ENCODE results near the gene AMBN.
A peak's percentile ranks its signal among the peaks of the same experiment; 100 is the strongest.
"Not testable (repeated sequence)": the region's sequence is repeated elsewhere in the genome, so short reads cannot be mapped to it uniquely, and the experiment has no call there.

AMBN gene

GRCh38 chr4:70640192-70640591 is 48.1 kb downstream of the AMBN start:
- H3K9me3 ChIP-seq (ENCODE audit: control extremely low read depth in 1 of 5, control insufficient read depth in 4 of 5, insufficient read depth in 2 of 5, low read depth in 1 of 5, low read length in 4 of 5), result no peaks in the 10 kb centered on the region
- no peaks in the 10 kb centered on the region for H3K27me3 ChIP-seq (replicated peaks in 2 of 5; ENCODE audit: control insufficient read depth in 4 of 5, insufficient read depth in 5 of 5, low read length in 4 of 5)
- no peaks in the 10 kb centered on the region for H3K36me3 ChIP-seq (ENCODE audit: control insufficient read depth in 4 of 4, insufficient read depth in 4 of 4, low read length in 3 of 4)
- DNase-seq, result no peak
- ChIA-PET POLR2A (no interaction called here), CTCF (no interaction called here)
- WGBS (ENCODE audit: insufficient coverage), result 88% methylated on average over 1 of the region's 2 CpGs
- no peaks in the 10 kb centered on the region for H3K4me1 ChIP-seq (ENCODE audit: control extremely low read depth in 1 of 4, control insufficient read depth in 4 of 4, insufficient read depth in 4 of 4, low read length in 3 of 4)
- no peak overlapping the region for H3K27ac ChIP-seq (ENCODE audit: insufficient read depth in 1 of 2, low read depth in 1 of 2, low read length in 2 of 2, poor library complexity in 1 of 2, severe bottlenecking in 2 of 2)
- no peak overlapping the region for H3K4me3 ChIP-seq (ENCODE audit: control insufficient read depth in 1 of 7, extremely low read depth in 1 of 7, insufficient read depth in 4 of 7, low read depth in 2 of 7, low read length in 6 of 7)

DNA sequence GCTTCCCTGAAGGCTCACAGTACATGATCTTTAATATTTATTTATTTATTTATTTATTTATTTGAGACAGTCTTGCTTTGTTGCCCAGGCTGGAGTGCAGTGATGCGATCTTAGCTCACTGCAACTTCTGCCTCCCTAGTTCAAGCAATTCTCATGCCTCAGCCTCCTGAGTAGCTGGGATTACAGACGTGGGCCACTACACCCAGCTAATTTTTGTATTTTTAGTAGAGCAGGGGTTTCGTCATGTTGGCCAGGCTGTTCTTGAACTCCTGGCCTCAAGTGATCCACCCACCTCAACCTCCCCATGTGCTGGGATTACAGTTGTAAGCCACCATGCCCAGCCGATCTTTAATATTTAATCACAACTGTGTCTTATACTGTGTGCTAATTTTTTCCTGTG is 58.7 kb downstream of the AMBN start:
- H3K4me1 ChIP-seq (ENCODE audit: control extremely low read depth in 1 of 4, control insufficient read depth in 4 of 4, insufficient read depth in 4 of 4, low read length in 3 of 4); DNase-seq; POLR2A ChIA-PET; H3K27me3 ChIP-seq (replicated peaks in 2 of 5; ENCODE audit: control insufficient read depth in 4 of 5, insufficient read depth in 5 of 5, low read length in 4 of 5); H3K4me3 ChIP-seq (ENCODE audit: control insufficient read depth in 1 of 7, extremely low read depth in 1 of 7, insufficient read depth in 4 of 7, low read depth in 2 of 7, low read length in 6 of 7); H3K27ac ChIP-seq (ENCODE audit: insufficient read depth in 1 of 2, low read depth in 1 of 2, low read length in 2 of 2, poor library complexity in 1 of 2, severe bottlenecking in 2 of 2); H3K9me3 ChIP-seq (ENCODE audit: control extremely low read depth in 1 of 5, control insufficient read depth in 4 of 5, insufficient read depth in 2 of 5, low read depth in 1 of 5, low read length in 4 of 5); H3K36me3 ChIP-seq (ENCODE audit: control insufficient read depth in 4 of 4, insufficient read depth in 4 of 4, low read length in 3 of 4): not testable (repeated sequence)
- CTCF ChIA-PET, result interaction anchor here (0.7 to 1.6 kb wide), 5 partner anchors 45 to 359 kb away, joined by 3 read pairs; no protein-coding TSS in a partner anchor
- no CpG with 5 or more reads among the region's 4 CpGs for WGBS (ENCODE audit: insufficient coverage)

DNA sequence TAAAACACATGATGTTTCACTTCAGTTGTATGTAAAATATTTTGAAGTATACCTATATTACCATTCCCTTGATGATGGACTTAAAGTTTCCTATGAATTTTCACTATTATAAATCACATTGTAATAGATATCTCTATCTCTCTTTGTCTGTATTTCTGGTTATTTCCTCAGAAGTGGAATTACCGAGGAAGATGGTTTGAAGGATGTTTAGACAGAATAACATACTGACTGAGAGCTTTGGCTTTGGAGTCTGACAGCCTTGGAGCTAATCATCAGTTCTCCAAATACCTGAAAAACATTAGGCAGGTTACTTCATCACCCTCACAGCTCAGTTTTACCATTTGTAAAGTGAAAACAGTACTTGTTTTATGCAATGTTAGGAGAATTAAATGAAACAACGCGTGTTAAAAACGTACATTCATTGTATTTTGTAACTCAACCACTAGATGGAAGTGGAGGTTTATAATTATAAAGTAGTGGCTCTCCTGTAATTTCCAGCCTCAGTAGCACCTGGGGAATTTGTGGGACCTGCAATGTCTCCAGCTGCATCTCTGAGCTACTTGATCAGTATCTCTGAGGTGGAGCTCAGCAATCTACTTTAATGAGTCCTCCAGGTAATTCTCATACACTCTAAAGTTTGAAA is 59.9 kb downstream of the AMBN start:
- peaks cover 0 to 4% (median 0%) of the 10 kb centered on the region in 4 experiments for H3K36me3 ChIP-seq (ENCODE audit: control insufficient read depth in 4 of 4, insufficient read depth in 4 of 4, low read length in 3 of 4)
- no CpG with 5 or more reads among the region's 4 CpGs for WGBS (ENCODE audit: insufficient coverage)
- DNase-seq, result peak; percentile 42 to 45 (median 44)
- CTCF ChIA-PET, result interaction anchor here (0.7 to 1.7 kb wide), 20 partner anchors 9 to 1060 kb away, joined by 3 to 7 read pairs (median 3); partner anchors contain the start of genes RUFY3 and UTP3
- H3K4me3 ChIP-seq (ENCODE audit: control insufficient read depth in 1 of 7, extremely low read depth in 1 of 7, insufficient read depth in 4 of 7, low read depth in 2 of 7, low read length in 6 of 7), result peak overlapping the region in 1 of 7 experiments; percentile 57
- no peak overlapping the region for H3K27ac ChIP-seq (ENCODE audit: insufficient read depth in 1 of 2, low read depth in 1 of 2, low read length in 2 of 2, poor library complexity in 1 of 2, severe bottlenecking in 2 of 2)
- H3K27me3 ChIP-seq (replicated peaks in 2 of 5; ENCODE audit: control insufficient read depth in 4 of 5, insufficient read depth in 5 of 5, low read length in 4 of 5), result no peaks in the 10 kb centered on the region
- H3K4me1 ChIP-seq (ENCODE audit: control extremely low read depth in 1 of 4, control insufficient read depth in 4 of 4, insufficient read depth in 4 of 4, low read length in 3 of 4), result peaks cover 0 to 3% (median 0%) of the 10 kb centered on the region in 4 experiments
- POLR2A ChIA-PET, result no interaction called here
- H3K9me3 ChIP-seq (ENCODE audit: control extremely low read depth in 1 of 5, control insufficient read depth in 4 of 5, insufficient read depth in 2 of 5, low read depth in 1 of 5, low read length in 4 of 5), result no peaks in the 10 kb centered on the region

- no peaks in the 10 kb centered on the region for H3K9me3 ChIP-seq (ENCODE audit: control extremely low read depth in 1 of 5, control insufficient read depth in 4 of 5, insufficient read depth in 2 of 5, low read depth in 1 of 5, low read length in 4 of 5)
- no peak overlapping the region for H3K27ac ChIP-seq (ENCODE audit: insufficient read depth in 1 of 2, low read depth in 1 of 2, low read length in 2 of 2, poor library complexity in 1 of 2, severe bottlenecking in 2 of 2)
- H3K4me1 ChIP-seq (ENCODE audit: control extremely low read depth in 1 of 4, control insufficient read depth in 4 of 4, insufficient read depth in 4 of 4, low read length in 3 of 4), result peaks cover 0 to 8% (median 1%) of the 10 kb centered on the region in 4 experiments
- CTCF ChIA-PET, result interaction anchor here (0.7 to 1.4 kb wide), 5 partner anchors 17 to 350 kb away, joined by 3 to 4 read pairs (median 3); no protein-coding TSS in a partner anchor
- WGBS (ENCODE audit: insufficient coverage), result 42% methylated on average over 2 of the region's 5 CpGs
- H3K4me3 ChIP-seq (ENCODE audit: control insufficient read depth in 1 of 7, extremely low read depth in 1 of 7, insufficient read depth in 4 of 7, low read depth in 2 of 7, low read length in 6 of 7), result no peak overlapping the region
- peaks cover 0 to 4% (median 0%) of the 10 kb centered on the region in 4 experiments for H3K36me3 ChIP-seq (ENCODE audit: control insufficient read depth in 4 of 4, insufficient read depth in 4 of 4, low read length in 3 of 4)
- POLR2A ChIA-PET, result no interaction called here
- H3K27me3 ChIP-seq (replicated peaks in 2 of 5; ENCODE audit: control insufficient read depth in 4 of 5, insufficient read depth in 5 of 5, low read length in 4 of 5), result no peaks in the 10 kb centered on the region
- peak; percentile 21 to 81 (median 69) for DNase-seq
These were observed 62.6 kb downstream of the AMBN start for GRCh38 chr4:70654605-70655011.

Data from common myeloid progenitor, CD34-positive (primary cell).